HG03354 (cell line): ENCODE data around the gene YPEL2.
A peak's percentile ranks its signal among the peaks of the same experiment; 100 is the strongest.

ENCODE experiments used
- ATAC-seq: cut with Tn5 transposase; IDR thresholded peaks from one replicate; pipeline ENCODE4 v1.9.1; 2021; ENCODE audit warnings: mild to moderate bottlenecking; ENCODE audit not compliant: unreplicated experiment, poor library complexity, severe bottlenecking

Gene YPEL2

DNA sequence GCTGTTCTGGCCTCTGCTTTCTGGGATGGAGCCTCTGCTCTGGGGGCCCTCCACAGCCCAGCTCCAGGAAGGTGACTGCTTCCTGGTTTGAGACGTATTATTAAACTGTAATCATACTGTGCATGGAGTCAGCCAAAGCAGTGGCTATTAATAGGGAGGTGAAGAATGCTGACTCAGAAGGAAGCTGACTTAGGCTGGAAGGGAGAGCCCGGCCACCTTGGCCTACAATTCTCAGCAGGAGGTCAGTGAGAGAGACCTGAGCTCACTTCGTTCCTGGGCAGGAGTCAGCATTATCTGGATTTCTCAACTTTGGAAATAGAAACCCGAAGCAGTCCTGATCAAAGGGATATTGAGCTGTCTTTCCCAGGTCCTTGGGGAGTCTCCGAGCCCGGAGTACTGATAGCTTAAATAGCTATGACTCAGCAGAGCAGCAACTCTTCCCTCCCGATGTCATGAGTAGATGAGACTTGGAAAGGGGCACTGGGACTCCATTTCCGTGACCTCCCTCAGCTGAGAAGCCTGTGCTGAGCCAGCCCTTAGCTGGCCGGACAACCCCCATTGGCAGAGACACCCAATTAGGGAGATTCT lies 91.8 kb downstream of the YPEL2 start:
- ATAC-seq: no peak

DNA sequence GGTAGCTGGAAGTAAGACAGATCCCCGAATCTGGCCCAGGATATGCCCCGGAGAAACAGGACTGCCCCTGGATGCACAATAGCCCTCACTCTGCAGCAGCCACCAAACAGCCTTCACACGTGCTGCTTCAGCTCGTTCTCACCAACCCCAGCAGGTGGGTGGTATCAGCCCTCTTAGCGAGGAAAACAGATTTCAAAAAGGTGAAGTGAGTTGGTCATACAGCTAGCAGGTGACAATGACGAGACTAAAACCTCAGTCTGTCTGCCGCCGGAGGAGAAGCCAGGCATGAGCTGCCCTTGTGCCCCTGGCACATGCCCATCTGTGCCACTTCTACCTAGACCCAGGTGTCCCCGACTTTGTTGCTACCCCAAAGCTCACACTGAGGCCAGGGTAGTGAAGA lies 92.4 kb downstream of the YPEL2 start:
- no peak for ATAC-seq

DNA sequence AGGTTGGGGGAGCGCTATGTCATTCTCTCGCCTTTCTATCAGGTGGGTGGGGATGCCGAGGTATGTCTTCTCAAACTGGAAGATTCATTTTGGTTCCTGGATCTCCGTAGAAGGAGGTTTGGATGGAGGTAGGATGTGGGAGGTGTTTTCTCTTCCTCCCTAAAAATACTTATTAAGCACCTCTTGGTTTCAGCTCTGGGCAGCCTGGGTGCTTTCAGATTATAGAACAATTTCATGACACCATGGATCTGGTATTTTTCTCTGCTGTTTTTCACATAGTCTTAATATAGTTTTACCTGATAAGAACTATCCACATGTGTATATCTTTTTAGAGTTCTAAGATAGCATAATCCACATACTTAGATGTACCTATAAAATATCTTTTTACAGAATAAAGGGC lies 92.9 kb downstream of the YPEL2 start:
- ATAC-seq: no peak

DNA sequence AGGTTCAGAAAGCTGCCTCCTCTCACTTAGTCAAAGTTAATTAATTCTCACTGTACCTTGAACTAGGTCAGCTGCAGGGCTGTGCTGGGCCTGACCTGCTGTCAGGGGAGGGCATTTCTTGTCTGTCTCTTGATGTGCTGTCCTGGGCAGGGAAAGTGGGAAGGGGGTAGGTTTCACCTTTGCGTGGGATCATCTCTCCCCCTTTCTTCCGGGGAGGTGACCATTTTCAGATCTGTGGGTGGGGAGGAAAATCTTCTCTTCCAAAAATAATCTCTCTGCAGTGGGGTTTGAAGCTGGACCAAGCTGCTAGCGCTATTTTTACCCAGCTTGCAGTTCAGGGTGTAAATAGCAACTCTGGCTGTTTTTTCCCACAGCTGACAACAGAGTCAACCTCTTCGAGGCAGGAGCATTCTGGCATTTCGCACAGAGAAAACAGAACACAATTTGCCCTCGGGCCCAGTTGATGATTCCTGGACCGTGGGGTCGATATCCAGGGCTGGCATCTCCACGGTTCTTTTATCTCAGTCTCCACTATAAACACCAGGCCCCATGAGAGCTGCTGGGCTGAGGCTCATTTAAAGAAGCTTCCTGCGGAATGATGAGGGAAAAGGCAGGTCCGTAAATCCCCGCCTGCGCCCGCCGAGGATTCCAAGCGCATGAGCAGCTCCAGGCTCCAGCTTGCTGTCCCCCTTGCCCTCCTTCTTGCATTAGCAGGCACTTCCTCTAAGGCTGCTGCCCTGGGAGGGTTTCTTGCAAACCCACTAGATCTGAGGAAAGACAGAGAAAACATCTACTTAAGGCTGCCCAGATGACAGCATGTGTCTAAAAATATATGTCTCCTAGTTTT lies 93.9 kb downstream of the YPEL2 start:
- ATAC-seq: no peak

DNA sequence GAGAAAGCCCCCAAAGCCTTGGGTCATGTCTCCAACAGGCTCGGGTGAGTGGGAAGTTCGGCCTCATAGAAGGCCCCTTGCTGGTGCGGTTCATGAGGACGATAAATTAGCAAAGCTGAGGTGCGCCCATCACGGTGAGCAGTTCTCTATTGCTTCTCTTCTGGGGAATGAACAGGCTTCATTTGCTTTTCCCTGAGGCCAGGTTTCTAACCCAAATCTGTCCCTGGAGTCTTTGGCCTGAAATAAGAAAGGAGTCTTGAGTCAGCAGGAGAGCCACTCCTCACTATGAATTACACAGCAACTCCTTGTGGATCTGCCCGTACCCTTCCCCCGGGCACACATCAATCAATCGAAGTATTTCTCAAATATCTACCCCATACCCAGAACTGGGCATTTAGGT lies 94.6 kb downstream of the YPEL2 start:
- no peak for ATAC-seq

DNA sequence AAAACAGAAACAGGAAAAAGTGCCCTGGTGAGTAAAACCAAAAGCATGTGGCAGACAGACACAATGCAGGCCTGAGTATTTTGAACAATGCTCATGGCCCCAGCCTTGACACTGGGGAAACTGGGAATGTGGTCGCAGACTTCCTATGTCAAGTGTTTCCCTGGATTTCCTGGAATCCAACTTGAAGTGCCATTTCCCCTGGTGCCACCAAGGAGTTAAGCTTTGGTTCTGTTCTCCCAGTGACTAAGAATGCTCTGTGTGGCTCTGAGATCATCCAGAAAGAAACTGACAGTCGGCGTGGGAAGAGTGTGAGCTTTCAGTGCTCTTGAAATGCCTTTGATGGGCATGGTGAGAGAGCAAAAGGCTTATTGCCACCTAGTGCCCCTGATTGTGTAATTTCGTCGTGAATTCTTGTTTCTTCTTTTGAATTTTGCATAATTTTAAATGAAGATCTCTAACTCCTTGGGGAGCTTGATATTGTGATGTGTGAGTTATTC lies 96.0 kb downstream of the YPEL2 start:
- no peak for ATAC-seq

DNA sequence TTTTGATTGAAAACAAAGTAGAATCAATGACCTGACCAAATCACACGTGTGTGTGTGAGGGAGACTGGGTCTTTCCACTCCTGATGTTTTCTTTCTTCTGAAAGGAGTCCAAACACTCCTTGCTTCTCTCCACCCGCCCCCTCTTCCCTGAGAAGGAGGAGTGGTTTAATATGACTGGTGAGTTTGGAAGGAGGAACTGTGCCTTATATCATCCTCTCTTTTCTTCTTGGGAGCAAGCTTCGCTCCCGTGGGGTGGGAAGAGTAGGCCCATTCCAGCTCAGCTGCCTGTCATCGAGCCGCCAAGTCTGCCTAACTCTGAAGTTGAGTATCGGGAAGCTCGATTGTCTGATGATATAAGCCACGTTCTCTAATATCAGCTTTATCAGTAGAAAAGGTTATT lies 96.5 kb downstream of the YPEL2 start:
- ATAC-seq: no peak

DNA sequence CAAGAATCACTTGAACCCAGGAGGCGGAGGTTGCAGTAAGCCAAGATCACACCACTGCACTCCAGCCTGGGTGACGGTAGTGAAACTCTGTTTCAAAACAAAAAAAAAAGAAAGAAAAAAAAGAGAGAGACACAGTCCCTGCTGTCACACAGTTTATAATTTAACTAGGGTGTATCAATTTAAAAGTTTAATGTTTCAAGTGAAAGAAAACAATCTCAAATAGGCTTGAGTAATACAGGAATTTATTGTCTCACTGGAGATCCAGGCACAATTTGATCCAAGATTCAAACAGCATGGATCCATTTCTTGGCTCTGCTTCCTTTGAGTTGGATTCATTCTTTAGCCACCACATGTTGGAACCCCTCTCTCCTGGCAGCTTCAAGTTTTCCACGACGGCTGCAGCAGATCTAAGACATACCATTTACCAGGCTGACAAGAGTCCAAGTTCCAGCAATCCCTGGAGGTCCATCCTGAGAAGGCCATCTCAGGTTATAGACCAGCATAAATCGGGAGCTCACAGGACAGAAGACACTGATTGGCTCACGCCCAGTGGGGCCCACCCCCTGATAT lies 97.5 kb downstream of the YPEL2 start:
- ATAC-seq: no peak

- ATAC-seq: no peak
Observed at GRCh38 chr17:59431601-59432000, 100.1 kb downstream of the YPEL2 start.

DNA sequence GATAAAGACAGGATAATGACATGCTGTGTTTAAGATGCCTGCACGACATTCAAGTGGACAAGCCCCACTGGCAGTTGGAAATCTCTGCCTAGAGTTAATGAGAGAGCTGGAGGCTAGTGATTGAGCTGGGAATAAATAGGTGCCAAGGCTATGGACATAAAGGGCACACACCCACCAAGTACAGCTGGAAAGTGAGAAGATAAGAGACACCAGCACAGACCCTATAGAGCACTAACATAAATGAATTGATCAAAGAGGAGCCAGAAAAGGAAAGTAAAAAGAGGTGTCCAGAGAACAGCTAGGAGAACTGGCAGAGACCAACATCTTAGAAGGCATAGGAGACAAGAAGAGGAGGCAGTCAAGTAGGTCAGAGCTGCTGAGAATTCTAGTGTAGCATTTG lies 101.2 kb downstream of the YPEL2 start:
- ATAC-seq: no peak

DNA sequence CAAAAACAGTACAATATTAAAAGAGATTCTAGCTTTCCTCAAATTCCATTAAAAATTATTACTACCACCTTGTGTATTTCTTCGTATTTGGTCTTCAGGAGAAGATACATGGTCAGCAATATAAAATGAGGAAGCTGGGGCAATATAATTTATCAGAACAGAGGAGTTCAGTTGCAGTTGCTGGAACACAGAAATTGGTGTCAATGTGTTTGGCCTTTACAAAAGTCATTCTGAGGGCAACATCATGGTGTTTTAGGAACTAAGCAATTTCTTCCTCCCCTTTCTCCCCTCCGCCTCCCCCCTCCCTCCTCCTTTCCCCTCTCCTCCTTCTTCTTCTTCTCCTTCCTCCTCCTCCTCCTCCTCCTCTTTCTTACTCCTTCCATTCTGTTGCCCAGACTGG lies 102.1 kb downstream of the YPEL2 start:
- ATAC-seq: no peak

DNA sequence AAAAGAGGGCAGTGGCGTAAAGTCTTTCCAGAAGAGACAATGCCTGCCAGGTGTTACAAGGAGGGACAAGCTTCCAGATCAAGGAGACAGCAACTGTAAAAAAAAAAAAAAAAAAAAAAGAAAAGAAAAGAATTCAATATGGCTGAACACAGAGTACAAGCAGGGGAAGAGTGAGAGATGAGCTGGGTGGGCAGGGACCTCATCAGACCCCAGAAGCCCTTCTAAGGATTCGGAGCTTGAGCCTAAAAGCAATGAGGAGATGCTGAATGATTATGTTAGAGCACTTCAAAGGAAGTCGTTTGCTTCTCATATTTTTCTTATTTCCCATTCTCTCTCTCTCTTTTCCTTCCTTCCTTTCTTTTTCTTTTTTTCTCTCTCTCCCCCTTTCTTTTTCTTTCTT lies 103.0 kb downstream of the YPEL2 start:
- no peak for ATAC-seq

GRCh38 chr17:59435238-59435637 lies 103.8 kb downstream of the YPEL2 start:
- ATAC-seq: no peak

DNA sequence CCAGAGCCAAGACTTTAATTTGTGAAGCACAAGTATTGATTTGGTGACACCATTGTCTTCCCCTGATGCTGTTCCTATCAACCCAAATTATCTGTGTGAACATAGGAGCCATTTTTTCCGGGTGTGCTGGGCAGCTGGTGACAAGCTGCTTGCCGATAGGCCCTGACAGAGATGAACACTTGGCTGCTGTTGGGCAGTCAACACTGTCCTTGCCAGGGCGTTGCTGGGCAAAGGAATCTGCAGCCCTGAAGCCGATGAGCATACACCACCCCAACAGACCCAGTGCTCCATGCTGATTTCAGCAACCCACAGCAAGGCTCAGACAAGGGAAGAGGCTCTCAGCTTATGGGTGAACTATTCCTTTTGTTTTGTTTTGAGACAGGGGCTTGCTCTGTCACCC lies 105.4 kb downstream of the YPEL2 start:
- ATAC-seq: no peak

GRCh38 chr17:59437791-59438281 lies 106.4 kb downstream of the YPEL2 start:
- no peak for ATAC-seq

DNA sequence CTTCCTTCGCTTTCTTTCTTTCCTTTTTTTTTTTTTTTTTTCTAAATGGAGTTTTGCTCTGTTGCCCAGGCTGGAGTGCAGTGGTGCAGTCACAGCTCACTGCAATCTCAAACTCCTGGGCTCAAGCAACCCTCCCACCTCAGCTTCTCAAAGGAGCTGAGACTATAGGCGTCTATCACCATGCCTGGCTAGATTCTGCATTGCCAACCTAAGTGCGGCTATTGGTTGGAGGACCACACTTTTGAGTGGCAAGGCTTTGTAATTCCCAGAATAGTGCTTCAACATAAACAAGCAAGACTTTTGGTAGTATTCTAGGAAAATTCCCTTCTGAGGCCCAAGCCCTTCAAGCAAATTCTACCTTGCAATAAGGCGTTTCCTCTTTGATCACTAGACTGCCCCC lies 107.8 kb downstream of the YPEL2 start:
- no peak for ATAC-seq

GRCh38 chr17:59439741-59440211 lies 108.3 kb downstream of the YPEL2 start:
- ATAC-seq: no peak

DNA sequence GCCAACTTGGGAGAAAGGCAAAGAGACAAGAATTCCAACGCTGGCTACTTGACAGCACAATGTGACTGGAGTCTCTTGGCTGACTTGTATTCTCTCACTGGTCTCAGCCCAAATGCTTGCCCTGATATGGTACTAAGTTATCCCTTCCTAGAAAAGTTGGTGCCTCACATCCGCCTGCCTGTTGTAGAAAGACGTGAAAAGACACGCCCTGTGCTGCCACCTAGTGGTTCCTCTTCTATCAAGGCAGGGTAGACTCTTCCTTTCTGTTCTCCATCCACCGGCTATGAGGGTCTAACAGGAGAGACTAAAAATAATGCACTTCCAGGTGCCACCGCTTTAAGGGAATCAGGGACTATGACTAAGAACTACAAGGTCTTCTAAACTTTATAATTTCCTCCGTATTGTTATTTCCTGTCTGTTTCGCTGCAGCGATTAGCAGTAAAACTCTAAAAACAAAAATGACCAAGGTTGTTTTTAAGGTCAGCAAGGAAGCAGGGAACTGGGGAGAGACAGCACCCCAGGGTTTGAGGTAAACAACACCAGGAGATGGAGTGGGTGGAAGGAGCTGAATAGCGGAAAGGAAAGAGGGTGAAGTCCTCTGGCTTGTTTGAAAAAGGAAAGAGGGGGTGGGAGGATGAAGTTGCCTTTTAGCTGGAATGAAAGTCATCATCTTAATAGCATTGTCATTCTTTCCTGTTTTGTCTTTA lies 109.5 kb downstream of the YPEL2 start:
- ATAC-seq: peak; percentile 60

DNA sequence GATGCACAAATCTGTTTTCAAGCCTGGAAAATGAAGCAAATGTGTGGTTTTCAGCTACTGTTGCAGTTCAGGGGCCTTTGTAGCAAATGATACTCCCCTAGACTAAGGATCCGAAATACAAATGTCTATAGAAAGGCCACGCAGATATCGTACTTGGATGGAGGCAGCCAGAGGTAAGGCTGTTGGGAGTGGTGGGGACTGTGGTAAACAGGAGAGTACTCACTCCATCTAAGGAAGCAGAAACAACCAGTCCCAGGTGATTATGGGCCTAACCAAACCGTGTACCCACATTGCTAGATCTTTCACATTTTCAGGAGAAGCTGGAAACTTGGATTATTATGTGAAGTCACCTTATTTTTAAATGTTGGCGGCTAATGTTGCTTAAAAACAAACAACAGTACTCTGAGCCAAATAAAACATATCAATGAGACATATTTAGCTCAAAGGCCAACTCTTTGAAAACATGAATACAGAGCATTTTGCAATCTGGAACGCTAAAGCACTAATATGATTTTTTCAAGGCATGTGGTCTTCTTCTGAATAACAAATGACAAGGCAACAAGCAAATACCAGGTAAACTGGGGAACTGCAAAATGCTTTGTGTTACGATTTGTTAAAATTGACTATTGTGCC lies 110.1 kb downstream of the YPEL2 start:
- no peak for ATAC-seq

DNA sequence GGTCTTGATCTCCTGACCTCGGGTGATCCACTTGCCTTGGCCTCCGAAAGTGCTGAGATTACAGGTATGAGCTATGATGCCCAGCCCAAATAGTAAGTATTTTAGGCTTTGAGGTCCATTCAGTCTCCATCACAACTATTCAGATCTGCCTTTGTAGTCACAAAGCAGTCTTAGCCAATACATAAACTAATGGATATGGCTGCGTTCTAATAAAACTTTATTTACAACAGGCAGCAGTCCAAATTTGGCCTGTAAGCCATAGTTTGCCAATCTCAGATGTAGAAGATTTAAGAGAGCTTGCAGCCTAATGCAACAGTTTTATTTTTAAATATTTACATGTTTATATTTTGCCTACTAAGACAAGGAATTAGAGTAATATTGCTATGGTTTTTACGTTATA lies 111.7 kb downstream of the YPEL2 start:
- no peak for ATAC-seq
